GM10266 (cell line): ENCODE results near the gene HSP90AB1.

Source experiments
- DNase-seq: peaks from one replicate; pipeline ENCODE4 v3.0.0; 2012; ENCODE audit errors: extremely low spot score
- CTCF ChIP-seq: IDR thresholded peaks from 2 replicates; pipeline ENCODE4 v1.5.1; 2012; ENCODE audit warnings: mild to moderate bottlenecking, low read depth; ENCODE audit not compliant: control insufficient read depth, insufficient read depth; ENCODE audit errors: missing control alignments

Gene HSP90AB1

GRCh38 chr6:44246663-44247337, at the start of gene HSP90AB1:
TSS of gene HSP90AB1 (plus strand) at chr6:44247101. CDS start at chr6:44248630, 1,529 bp downstream.
- peak; percentile 96 for DNase-seq
- no peak for TF ChIP-seq CTCF

DNA sequence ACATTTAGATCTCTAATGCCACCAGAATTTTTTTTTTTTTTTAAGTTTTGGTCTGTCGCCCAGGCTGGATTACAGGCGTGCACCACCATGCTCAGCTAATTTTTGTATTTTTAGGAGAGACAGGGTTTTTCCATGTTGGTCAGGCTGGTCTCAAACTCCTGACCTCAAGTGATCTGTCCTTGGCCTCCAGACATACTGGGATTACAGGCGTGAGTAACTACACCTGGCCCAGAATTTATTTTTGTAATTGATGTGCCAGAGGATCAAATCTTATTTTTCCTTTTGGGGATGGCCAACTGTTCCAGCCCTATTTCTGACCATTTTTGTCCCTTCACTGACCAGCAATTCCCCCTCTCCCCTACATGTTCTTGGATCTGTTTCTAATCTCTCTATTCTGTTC, 48.2 kb upstream of the HSP90AB1 start:
- no peak for DNase-seq
- no peak for TF ChIP-seq CTCF

GRCh38 chr6:44199883-44200282, 47.0 kb upstream of the HSP90AB1 start:
- no peak for DNase-seq

DNA sequence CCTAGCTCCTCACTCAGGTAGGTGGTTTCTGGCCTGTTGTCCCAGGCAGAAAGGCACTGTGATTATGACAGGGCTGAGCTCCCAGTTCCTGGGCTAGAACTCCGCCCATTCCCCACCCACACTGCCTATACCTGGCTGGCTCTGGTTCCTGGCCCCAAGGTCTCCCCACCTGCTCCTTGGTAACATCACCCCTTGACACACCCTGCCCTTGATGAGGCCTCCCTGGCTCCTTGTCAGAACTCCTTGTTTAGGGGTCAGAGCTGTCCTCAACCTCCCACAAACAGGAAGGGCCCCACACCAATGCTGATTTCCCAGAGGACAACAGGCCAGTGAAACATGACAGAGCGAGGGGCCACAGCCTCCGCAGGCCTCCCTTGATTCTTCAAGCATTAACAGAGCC, 45.7 kb upstream of the HSP90AB1 start:
- DNase-seq, result no peak
- TF ChIP-seq CTCF, result no peak

More at GRCh38 chr6:44199883-44200282, 47.0 kb upstream of the HSP90AB1 start:
- TF ChIP-seq CTCF, result no peak

GRCh38 chr6:44201638-44202303, 45.1 kb upstream of the HSP90AB1 start:
- DNase-seq, result no peak
- TF ChIP-seq CTCF, result no peak

DNA sequence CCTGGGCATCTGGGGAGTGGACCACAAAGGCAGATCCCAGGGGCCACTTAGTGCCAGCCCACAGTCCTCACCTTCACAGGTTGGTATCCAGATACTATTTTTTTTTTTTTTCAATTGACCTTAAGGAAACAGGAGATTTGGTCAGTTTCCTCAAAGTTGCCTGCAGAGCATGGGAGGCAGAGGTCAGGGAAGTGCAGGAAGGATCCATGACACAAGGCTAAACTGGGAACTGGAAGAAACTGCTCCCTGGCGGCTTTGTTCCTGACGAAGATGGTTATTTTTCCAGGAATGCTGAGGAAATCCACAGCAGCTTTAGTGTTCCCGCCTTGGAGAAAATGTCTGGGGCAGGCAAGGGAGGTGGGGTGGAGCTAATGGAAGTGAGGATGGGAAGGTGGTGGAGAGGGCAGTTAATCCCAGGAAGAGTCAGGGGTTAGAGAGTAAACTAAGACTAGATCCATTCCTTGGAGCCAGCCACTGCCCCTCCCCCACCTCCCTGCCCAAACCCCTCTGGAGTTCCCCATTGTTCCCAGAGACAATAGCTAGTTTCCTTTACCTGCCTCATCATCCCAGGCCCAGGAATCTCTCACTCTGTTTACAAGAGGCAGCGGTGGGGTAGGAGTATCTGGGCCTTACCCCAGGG, 44.4 kb upstream of the HSP90AB1 start:
- TF ChIP-seq CTCF, result no peak
- DNase-seq, result no peak
